HG02642 (cell line): Measurements from ENCODE around the gene CCL28.

ENCODE experiments used
- ATAC-seq: cut with Tn5 transposase; IDR thresholded peaks from one replicate; pipeline ENCODE4 v1.9.1; 2021; ENCODE audit warnings: mild to moderate bottlenecking; ENCODE audit not compliant: unreplicated experiment, poor library complexity

Gene CCL28

GRCh38 chr5:43362725-43363435 lies 49.3 kb downstream of the CCL28 start:
- no peak for ATAC-seq

GRCh38 chr5:43358726-43359125 lies 53.5 kb downstream of the CCL28 start:
- ATAC-seq: no peak

GRCh38 chr5:43358301-43358700 lies 53.9 kb downstream of the CCL28 start:
- no peak for ATAC-seq

- no peak for ATAC-seq
Observed at GRCh38 chr5:43357878-43358281, 54.3 kb downstream of the CCL28 start.

DNA sequence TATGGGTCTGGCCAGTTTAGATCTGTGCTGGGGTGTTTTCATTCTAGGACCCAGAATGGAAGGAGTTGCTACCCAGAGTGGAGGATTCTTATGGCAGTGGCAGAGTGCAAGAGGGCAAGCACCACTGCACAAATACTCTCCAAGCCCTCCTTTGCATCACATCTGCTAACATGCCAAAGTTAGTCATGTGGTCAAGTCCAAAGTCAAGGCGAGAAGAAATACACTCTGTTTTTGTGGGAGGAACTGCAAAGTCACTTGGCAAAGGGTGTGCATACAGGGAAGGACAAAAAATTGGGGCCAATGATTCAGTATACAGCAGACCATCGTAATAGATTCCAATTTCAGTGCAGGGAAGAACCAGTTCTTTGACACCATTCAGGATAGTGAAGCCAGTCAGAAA lies 55.1 kb downstream of the CCL28 start:
- ATAC-seq: no peak

- ATAC-seq: no peak
Observed at GRCh38 chr5:43354774-43355173, 57.4 kb downstream of the CCL28 start.

- ATAC-seq: no peak
Observed at GRCh38 chr5:43353668-43354067, 58.5 kb downstream of the CCL28 start.

DNA sequence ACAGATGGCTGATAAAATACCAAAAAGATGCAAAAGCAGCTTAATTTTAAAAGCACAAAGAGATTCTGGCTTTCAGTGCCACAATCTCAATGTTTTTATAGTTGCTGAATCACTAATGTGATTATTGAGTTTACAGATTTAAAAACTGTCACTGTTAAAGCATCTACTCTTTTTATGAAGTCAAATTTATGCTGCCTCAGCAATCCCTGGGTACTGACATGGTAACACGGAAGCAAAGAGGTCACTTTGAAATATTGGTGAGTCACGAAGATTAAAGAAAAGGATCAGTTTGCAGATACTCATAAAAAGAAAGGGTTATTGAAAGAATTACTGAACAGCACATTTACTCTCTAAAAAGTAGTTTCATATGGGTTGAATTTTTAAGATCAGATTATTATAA lies 59.3 kb downstream of the CCL28 start:
- no peak for ATAC-seq

DNA sequence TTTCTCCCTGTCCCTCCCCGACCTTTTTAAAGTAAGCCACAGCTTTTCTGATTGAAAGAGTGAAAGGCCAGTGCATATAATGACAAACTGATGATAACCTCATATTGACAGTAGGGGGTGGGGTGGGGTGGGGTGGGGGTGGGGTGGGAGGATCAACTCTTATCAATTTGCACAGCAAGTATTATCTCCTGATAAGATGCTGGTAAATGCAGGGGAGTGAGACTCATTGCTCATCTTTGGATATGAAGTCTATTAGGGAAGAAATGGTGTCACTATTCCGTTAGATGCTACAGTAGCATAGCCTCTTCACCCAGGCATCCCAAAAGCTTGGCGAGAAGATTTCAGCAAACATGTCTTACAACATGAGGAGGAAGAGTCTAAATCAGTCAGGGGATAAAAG lies 60.1 kb downstream of the CCL28 start:
- ATAC-seq: no peak

GRCh38 chr5:43348861-43349363 lies 63.3 kb downstream of the CCL28 start:
- no peak for ATAC-seq

GRCh38 chr5:43348207-43348606 lies 64.0 kb downstream of the CCL28 start:
- ATAC-seq: no peak

GRCh38 chr5:43338862-43339261 lies 73.3 kb downstream of the CCL28 start:
- no peak for ATAC-seq

DNA sequence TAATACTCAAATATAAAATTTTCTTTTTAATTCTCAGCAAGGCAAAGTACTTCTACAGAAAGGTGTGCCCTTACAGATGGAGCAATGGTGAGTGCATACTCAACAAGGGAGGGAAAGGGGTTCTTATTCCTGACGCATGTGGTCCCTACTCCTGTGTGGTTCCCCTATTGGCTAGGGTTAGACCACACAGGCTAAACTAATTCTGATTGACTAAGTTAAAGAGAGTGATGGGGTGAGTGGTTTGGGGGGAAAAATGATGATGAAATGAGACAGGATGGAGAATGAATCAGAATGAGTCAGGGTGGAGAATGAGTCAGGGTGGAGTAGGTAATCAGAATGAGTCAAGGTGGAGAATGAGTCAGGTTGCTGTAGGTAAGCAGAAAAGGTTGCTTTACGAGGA lies 76.0 kb downstream of the CCL28 start:
- ATAC-seq: no peak

GRCh38 chr5:43335681-43336080 lies 76.5 kb downstream of the CCL28 start:
- ATAC-seq: no peak

DNA sequence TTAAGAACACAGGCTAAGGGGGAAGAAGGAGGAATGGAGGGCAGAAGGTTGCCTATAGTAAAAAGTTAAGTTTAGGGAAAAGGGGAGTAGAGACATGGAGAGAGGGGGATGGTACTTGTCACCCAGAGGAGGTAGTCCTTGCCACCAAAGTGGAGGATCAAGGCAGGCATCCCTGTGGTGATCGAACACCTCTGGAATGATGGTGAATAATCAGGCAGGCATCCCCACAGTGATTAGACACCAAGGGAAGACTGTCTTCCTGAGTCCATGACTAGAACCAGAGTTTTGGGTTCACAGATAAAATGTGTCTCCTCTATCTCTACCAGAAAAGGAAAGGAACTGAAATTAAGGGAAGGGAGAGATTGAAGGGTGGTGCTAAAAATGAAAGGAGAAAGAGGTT lies 79.8 kb downstream of the CCL28 start:
- no peak for ATAC-seq
